Spinal cord (tissue), 10 donors: Measurements from ENCODE around the gene SPINK5. TPM values are rescaled to one million over a fixed set of nuclear protein-coding genes. Genes with fewer than 3 reads are reported as not detected.

Source experiments
- DNase-seq, 6 donors: peaks; one replicate each; pipeline versions ENCODE4 v3.0.0 to v3.0.0-alpha.2; 2013 to 2015; ENCODE audit warnings: low spot score in 6 of 6, low read depth in 4 of 6
- H3K27ac ChIP-seq: one replicate; pipeline ENCODE4 v1.5.1; 2013; ENCODE audit warnings: low read depth, low read length, control low read depth
- H3K27me3 ChIP-seq: one replicate; pipeline ENCODE4 v1.6.1; 2013; ENCODE audit warnings: low read length; ENCODE audit not compliant: control insufficient read depth, insufficient read depth
- H3K36me3 ChIP-seq: one replicate; pipeline ENCODE4 v1.6.1; 2013; ENCODE audit warnings: low read length; ENCODE audit not compliant: control insufficient read depth, insufficient read depth
- H3K4me1 ChIP-seq: one replicate; pipeline ENCODE4 v1.6.1; 2013; ENCODE audit warnings: low read length; ENCODE audit not compliant: control insufficient read depth, insufficient read depth
- H3K4me3 ChIP-seq: one replicate; pipeline ENCODE4 v1.5.1; 2013; ENCODE audit warnings: low read depth, low read length, control low read depth
- H3K9me3 ChIP-seq: one replicate; pipeline ENCODE4 v1.6.1; 2013; ENCODE audit warnings: low read length; ENCODE audit not compliant: control insufficient read depth, insufficient read depth
- WGBS: methylation state at CpG from one replicate; pipeline ENCODE4 v1.1.5; 2013; ENCODE audit warnings: missing lambda C conversion rate; ENCODE audit not compliant: insufficient coverage; 5-methylcytosine and 5-hydroxymethylcytosine counted together
- long read RNA-seq, 4 donors: transcript quantifications; one replicate each; lab custom pipeline, GENCODE V29; 2026
- polyA plus RNA-seq, 2 donors: library from polyadenylated mRNA; unstranded; fragments of 120-200 nt; gene quantifications; one replicate each; pipeline ENCODE4 v1.2.1, GENCODE V29; 2013; ENCODE audit not compliant: insufficient read length in 2 of 2
- total RNA-seq, 2 donors: library from RNA; depleted of rRNA in 1 of 2; stranded (reverse); fragments of 120-200 nt in 1 of 2; fragments of >200 nt in 1 of 2; gene quantifications; one replicate each; pipeline versions ENCODE4 v1.2.3 to v1.2.4, GENCODE V29; 2013 to 2014
- donor health status: healthy.

Gene SPINK5, protein sequence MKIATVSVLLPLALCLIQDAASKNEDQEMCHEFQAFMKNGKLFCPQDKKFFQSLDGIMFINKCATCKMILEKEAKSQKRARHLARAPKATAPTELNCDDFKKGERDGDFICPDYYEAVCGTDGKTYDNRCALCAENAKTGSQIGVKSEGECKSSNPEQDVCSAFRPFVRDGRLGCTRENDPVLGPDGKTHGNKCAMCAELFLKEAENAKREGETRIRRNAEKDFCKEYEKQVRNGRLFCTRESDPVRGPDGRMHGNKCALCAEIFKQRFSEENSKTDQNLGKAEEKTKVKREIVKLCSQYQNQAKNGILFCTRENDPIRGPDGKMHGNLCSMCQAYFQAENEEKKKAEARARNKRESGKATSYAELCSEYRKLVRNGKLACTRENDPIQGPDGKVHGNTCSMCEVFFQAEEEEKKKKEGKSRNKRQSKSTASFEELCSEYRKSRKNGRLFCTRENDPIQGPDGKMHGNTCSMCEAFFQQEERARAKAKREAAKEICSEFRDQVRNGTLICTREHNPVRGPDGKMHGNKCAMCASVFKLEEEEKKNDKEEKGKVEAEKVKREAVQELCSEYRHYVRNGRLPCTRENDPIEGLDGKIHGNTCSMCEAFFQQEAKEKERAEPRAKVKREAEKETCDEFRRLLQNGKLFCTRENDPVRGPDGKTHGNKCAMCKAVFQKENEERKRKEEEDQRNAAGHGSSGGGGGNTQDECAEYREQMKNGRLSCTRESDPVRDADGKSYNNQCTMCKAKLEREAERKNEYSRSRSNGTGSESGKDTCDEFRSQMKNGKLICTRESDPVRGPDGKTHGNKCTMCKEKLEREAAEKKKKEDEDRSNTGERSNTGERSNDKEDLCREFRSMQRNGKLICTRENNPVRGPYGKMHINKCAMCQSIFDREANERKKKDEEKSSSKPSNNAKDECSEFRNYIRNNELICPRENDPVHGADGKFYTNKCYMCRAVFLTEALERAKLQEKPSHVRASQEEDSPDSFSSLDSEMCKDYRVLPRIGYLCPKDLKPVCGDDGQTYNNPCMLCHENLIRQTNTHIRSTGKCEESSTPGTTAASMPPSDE
- total RNA-seq (under 1 TPM; 0.06 to 0.10 TPM), polyA plus RNA-seq (under 1 TPM; 0.09 to 0.24 TPM)
- long read RNA-seq, donor 1 = 0 reads
- long read RNA-seq, donor 2 = 0 reads
- long read RNA-seq, donor 3 = 0 reads
- long read RNA-seq, donor 4 = 0 reads

DNA sequence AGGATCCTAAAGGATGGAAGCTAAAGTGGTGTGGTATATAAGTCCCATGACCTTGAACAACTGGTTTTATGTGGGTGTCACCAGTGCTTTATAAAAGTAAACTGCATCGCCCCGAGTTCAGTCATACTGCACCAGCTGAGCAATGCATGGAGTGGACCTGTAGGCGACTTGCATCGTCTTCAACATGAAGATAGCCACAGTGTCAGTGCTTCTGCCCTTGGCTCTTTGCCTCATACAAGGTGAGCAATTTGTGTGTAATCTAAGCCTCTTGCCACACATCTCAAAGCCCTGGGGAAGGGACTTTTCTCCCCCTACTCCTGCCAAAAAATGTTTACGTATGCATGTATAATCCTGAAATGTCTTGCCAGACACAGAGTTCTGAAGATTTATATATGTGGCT lies at the start of gene SPINK5:
SPINK5 (plus strand) TSS at position 120 of the 400 bp plus-strand sequence; CDS start at position 185, 65 bp downstream.
- DNase-seq = no peak
- Histone ChIP-seq H3K9me3 (no peaks in the 10 kb centered on the region), H3K4me1 (no peaks in the 10 kb centered on the region), H3K36me3 (no peaks in the 10 kb centered on the region), H3K27me3 (no peaks in the 10 kb centered on the region), H3K4me3 (no peak within 1 kb of the TSS), H3K27ac (no peak within 1 kb of the TSS)
- WGBS = 90% methylated on average over 4 of the region's 5 CpGs

DNA sequence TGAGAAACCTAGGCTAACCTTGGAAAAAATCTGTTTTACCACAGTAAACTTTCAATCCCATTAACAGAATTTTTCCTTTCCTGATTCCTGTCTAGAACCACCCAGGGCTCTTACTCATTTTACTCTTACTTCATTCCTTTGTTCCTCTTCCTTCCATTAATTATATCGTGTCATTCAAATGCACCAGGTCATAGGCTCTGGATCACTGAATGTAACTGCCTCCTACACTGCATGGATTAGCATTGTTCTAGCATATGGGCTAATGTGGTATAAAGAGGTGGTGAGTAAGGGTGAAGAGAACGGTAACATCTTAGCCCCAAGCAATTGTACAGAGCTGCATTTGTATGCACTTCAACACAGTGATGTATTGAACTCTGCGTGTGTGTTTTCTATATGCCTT lies 49.5 kb upstream of the SPINK5 start:
- Histone ChIP-seq H3K4me1 (no peaks in the 10 kb centered on the region), H3K36me3 (no peaks in the 10 kb centered on the region), H3K27me3 (no peaks in the 10 kb centered on the region), H3K9me3 (no peaks in the 10 kb centered on the region), H3K4me3 (no peak overlapping the region), H3K27ac (no peak overlapping the region)
- WGBS = 71% methylated on average over 1 of the region's 3 CpGs
- DNase-seq = no peak

DNA sequence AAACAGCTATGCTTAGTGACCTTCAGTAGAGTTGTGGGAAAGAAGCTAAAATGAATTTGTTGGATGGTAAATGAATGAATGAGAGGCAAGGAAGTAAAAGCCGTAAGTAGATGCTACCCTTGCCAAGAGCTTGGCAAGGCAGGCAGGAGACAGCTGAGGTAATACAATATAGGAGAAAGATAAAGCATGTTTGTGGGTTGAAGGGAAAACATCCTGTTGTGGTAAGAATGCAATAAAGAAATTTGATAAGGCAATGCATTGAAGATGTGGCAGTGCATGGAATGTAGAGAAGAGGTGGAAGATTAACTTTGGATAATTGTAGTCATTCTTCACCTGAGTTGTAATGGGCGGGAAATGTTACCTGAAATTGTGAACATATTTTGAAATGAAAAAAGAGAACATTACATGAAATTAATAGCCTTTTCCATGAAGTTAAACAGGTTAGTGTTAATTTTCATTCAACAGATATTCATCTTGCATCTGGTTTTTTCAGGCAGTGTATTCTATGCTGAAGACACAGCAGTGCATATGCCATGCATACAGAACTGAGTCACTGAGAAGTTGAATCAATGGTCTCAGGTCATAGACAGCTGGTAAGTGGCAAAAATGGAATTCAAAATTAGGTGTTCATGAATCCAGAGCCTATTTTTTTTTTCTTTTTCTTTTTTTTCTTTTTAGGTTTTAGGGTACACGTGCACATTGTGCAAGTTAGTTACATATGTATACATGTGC lies 43.4 kb upstream of the SPINK5 start:
- Histone ChIP-seq H3K36me3 (no peaks in the 10 kb centered on the region), H3K4me1 (no peaks in the 10 kb centered on the region), H3K4me3 (no peak overlapping the region), H3K27me3 (no peaks in the 10 kb centered on the region), H3K27ac (no peak overlapping the region), H3K9me3 (no peaks in the 10 kb centered on the region)
- DNase-seq = no peak
- 83% methylated on average over 2 of the region's 3 CpGs for WGBS

DNA sequence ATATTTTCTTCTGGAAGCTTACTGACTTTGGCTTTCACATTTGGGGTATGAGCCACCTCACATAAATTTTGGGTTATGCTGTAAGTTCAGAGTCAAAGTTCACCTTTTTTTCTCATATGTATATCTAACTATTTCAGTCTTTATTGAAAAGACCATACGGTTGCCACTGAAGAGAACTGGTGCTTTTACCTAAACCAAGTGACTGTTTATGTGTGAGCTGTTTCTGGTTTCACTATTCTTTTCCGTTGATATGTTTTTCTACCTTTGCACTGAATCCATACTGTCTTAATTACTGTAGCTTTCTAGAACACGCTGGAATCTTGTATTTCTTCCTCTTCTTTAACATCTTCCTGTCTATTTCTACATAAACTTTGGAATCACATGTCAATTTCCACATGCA lies 36.3 kb upstream of the SPINK5 start:
- WGBS = 60% methylated on average over 1 of the region's 3 CpGs
- Histone ChIP-seq H3K36me3 (no peaks in the 10 kb centered on the region), H3K4me1 (no peaks in the 10 kb centered on the region)

DNA sequence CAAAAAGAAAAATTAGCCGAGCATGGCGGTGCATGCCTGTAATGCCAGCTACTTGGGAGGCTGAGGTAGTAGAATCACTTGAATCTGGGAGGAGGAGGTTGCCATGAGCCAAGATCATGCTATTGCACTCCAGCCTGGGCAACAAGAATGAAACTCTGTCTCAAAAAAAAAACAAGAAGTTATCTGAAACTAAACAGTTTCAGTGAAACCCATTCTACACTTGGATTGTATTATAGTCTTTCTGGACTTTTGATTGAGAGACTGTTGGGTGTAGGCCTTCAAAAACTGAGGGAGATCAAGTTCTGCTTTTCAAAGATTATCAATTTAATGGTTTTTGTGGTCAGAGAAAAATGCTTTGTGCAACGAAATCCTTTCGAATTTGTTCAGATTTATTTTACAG lies 34.6 kb upstream of the SPINK5 start:
- Histone ChIP-seq H3K27ac (no peak overlapping the region), H3K4me1 (no peaks in the 10 kb centered on the region), H3K9me3 (no peaks in the 10 kb centered on the region), H3K27me3 (no peaks in the 10 kb centered on the region), H3K4me3 (no peak overlapping the region), H3K36me3 (no peaks in the 10 kb centered on the region)
- no peak for DNase-seq
- 100% methylated on average over 2 of the region's 4 CpGs for WGBS

More for the DNA sequence above, 36.3 kb upstream of the SPINK5 start:
- no peaks in the 10 kb centered on the region for H3K9me3 ChIP-seq
- H3K4me3 ChIP-seq = no peak overlapping the region
- no peak for DNase-seq
- no peak overlapping the region for H3K27ac ChIP-seq
- H3K27me3 ChIP-seq = no peaks in the 10 kb centered on the region

DNA sequence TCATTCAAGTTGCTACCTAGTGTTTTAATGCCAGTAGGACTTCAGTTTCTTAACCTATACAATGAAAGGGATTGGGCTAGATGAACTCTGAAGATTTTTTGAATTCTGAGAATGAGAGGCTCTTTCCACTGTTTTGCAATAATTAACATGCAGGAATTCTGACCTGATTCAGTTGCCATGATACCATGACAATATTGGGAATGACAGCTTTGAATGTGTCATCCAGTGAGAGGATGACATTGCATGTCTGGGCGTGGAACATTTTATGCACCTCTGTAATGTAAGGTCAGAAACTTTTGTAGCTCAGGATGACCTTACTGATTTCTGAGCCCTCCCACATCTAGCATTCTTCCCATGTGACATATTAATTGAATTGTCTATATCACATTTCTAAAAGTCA lies 30.6 kb upstream of the SPINK5 start:
- H3K27me3 ChIP-seq = no peaks in the 10 kb centered on the region

DNA sequence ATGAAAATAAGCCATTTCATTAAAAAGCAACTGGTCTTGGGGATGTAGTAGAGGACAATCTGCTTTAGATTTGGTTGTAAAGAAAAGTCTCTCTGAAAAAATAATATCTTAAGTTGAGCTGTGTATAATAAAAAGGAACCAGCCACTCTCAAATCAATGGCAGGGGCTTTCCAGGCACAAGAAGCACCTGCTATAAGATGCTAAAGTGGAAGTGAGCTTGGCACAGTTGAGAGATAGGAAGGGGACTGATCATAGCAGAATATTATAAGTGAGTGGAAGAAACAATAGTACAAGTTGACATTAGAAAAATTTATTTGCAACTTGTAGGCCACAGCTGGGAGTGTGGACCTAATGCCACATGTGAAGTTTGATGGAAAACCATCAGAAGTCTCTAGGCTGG lies 28.1 kb upstream of the SPINK5 start:
- Histone ChIP-seq H3K36me3 (no peaks in the 10 kb centered on the region), H3K27ac (no peak overlapping the region), H3K27me3 (no peaks in the 10 kb centered on the region), H3K4me3 (no peak overlapping the region), H3K4me1 (no peaks in the 10 kb centered on the region), H3K9me3 (no peaks in the 10 kb centered on the region)
- DNase-seq = no peak

More for the DNA sequence above, 30.6 kb upstream of the SPINK5 start:
- H3K4me3 ChIP-seq = no peak overlapping the region
- H3K9me3 ChIP-seq = no peaks in the 10 kb centered on the region
- H3K36me3 ChIP-seq = no peaks in the 10 kb centered on the region
- H3K27ac ChIP-seq = no peak overlapping the region
- DNase-seq = no peak
- H3K4me1 ChIP-seq = no peaks in the 10 kb centered on the region
- WGBS = 60% methylated on average over 1 of the region's 1 CpG

DNA sequence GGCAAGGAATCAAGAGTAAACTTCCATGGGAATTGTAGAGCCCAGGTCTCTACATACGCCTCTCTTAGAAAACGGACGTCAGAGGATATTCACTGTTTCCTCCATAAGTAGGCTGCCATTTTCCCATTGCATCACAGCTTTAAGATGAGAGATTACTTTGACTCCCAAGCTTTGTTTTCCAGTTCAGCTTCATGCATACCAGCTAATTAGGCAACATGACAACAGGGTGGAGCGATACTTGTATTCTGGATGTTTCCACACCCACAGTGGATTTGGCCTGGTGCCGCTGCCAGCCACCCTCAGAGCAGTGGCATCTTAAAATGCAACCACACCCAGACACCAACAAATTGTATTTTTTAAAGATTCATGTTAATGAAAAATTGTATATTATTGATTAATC lies 20.9 kb upstream of the SPINK5 start:
- WGBS = 93% methylated on average over 4 of the region's 5 CpGs
- H3K36me3 ChIP-seq = no peaks in the 10 kb centered on the region
- DNase-seq = no peak
- no peak overlapping the region for H3K4me3 ChIP-seq
- no peaks in the 10 kb centered on the region for H3K9me3 ChIP-seq
- no peaks in the 10 kb centered on the region for H3K4me1 ChIP-seq
- no peaks in the 10 kb centered on the region for H3K27me3 ChIP-seq
- H3K27ac ChIP-seq = no peak overlapping the region

DNA sequence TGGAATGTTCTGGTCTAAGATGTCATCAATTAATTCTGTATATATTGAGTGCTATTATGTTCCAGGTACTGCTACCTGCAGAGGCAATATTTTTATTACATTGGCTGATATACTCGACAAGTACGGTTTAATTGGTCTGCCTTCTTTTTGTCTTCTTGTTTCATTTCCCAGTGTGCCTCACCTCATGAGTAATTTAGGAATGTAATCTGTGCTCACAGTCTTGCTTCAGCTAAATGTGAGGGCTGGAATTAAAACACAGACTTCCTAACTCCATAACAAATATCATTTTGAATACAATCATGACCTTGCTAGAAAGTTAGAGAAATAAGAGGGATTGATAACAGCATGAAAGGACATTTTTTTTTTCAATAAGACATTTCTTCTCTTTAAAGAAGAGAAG lies 20.1 kb upstream of the SPINK5 start:
- no peaks in the 10 kb centered on the region for H3K36me3 ChIP-seq
- no peaks in the 10 kb centered on the region for H3K27me3 ChIP-seq
- no CpG with 5 or more reads among the region's 2 CpGs for WGBS
- H3K4me3 ChIP-seq = no peak overlapping the region
- H3K4me1 ChIP-seq = no peaks in the 10 kb centered on the region
- no peak for DNase-seq
- no peaks in the 10 kb centered on the region for H3K9me3 ChIP-seq
- H3K27ac ChIP-seq = no peak overlapping the region
